Measurements from ENCODE around the gene LEF1. TPM values are rescaled to one million over a fixed set of nuclear protein-coding genes. Genes with fewer than 3 reads are reported as not detected.

LEF1 gene
- total RNA-seq, 1 experiment from 2014 or later = 22.3 TPM

DNA sequence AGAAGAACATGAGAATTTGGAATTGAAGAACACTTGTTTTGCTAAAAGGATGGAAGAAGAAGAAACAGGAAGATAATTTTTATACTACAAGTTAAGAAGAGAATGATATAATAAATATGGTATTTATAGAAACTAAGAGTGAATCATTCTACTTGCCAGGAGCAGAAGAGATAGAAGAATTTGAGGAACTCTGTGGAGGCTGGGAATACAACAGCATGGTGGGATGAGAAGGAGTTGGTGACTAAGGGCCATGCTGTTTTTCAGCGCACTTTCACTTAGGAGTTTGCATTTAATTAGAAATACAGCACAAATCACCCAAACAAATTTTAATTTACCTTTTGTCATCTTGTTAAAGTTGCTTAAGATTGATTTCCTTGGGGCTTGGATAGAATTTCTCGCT, 158.6 kb downstream of the LEF1 start:
- no peaks in the 10 kb centered on the region for H3K4me1 ChIP-seq
- no peaks in the 10 kb centered on the region for H3K27me3 ChIP-seq (replicated peaks; ENCODE audit: control insufficient read depth, insufficient read depth, low read length)
- no TSS peak for BruUV-seq (replicated peaks)
- no peaks in the 10 kb centered on the region for H3K9me3 ChIP-seq
- no peak overlapping the region for H3K27ac Mint-ChIP-seq (ENCODE audit: unreplicated experiment)
- DNase-seq = no peak
- H3K4me1 Mint-ChIP-seq (ENCODE audit: low read depth, unreplicated experiment) = no peaks in the 10 kb centered on the region
- H3K27me3 Mint-ChIP-seq (ENCODE audit: insufficient read depth, unreplicated experiment) = no peaks in the 10 kb centered on the region
- TF ChIP-seq, protein P1, sequence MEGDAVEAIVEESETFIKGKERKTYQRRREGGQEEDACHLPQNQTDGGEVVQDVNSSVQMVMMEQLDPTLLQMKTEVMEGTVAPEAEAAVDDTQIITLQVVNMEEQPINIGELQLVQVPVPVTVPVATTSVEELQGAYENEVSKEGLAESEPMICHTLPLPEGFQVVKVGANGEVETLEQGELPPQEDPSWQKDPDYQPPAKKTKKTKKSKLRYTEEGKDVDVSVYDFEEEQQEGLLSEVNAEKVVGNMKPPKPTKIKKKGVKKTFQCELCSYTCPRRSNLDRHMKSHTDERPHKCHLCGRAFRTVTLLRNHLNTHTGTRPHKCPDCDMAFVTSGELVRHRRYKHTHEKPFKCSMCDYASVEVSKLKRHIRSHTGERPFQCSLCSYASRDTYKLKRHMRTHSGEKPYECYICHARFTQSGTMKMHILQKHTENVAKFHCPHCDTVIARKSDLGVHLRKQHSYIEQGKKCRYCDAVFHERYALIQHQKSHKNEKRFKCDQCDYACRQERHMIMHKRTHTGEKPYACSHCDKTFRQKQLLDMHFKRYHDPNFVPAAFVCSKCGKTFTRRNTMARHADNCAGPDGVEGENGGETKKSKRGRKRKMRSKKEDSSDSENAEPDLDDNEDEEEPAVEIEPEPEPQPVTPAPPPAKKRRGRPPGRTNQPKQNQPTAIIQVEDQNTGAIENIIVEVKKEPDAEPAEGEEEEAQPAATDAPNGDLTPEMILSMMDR (IDR thresholded peaks at IDR 0.05; ENCODE audit: insufficient read depth in 1 of 2, low read depth in 1 of 2, low read length in 1 of 2, severe bottlenecking in 1 of 2, unreplicated experiment in 1 of 2) = no peak
- H3K9me3 Mint-ChIP-seq (ENCODE audit: unreplicated experiment) = no peaks in the 10 kb centered on the region
- no peaks in the 10 kb centered on the region for H3K36me3 ChIP-seq (ENCODE audit: control insufficient read depth, insufficient read depth, low read length)
- CTCF ChIA-PET = no interaction called here
- H3K36me3 Mint-ChIP-seq (ENCODE audit: insufficient read depth, unreplicated experiment) = peaks cover 15% of the 10 kb centered on the region
- H3K4me3 ChIP-seq (ENCODE audit: low read depth, low read length) = no peak overlapping the region
- intact Hi-C loops (cut with micrococcal nuclease; ENCODE audit: unreplicated experiment) = loop anchor here (10.0 kb wide), 1 partner anchor 155 kb away; the partner anchor contains the start of gene LEF1
- no peak overlapping the region for H3K4me3 Mint-ChIP-seq (ENCODE audit: unreplicated experiment)
- POLR2A ChIA-PET = no interaction called here

DNA sequence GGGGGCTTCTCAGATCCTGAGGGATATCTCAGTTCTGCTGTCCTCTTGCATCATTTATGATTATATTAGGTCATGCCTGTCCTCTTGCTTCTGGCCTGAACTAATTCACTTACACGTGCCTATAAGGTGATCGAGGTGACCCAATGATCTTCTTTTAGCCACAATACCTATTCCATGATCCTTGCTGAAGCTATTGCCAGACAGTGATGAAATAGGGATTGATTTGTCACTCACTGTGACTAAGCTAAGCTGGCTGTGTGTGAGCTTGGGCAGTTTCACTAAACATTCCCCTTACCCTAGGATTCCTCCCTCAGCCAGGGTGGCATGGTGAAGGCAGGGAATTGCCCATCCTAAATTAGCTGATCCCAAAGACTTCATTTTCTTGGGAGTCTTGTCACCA, 160.0 kb downstream of the LEF1 start:
- Mint-ChIP-seq H3K36me3 (ENCODE audit: insufficient read depth, unreplicated experiment) (peaks cover 15% of the 10 kb centered on the region), H3K4me3 (ENCODE audit: unreplicated experiment) (no peak overlapping the region)

DNA sequence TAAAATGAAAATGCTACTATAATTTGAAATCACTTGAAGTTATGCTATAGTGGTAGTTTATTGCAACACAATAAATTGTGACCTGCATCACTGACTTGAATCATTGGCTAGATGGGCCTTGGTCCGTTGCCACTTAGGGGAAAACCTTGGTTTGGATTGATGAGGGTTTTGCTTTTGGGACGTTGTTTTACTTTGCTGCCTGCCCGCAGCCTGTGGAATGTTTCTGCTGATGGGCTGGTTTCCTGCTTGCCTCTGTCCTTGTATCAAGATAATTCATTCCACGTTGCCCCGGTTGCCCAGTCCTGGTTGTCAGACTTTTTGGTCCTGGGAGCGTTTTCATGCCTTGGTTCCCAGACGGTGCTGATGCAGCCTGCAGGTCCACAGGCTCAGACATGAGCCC, 160.7 kb downstream of the LEF1 start:
- Mint-ChIP-seq H3K27ac (ENCODE audit: unreplicated experiment) (no peak overlapping the region), H3K9me3 (ENCODE audit: unreplicated experiment) (no peaks in the 10 kb centered on the region), H3K4me3 (ENCODE audit: unreplicated experiment) (no peak overlapping the region), H3K4me1 (ENCODE audit: low read depth, unreplicated experiment) (no peaks in the 10 kb centered on the region), H3K36me3 (ENCODE audit: insufficient read depth, unreplicated experiment) (peaks cover 15% of the 10 kb centered on the region), H3K27me3 (ENCODE audit: insufficient read depth, unreplicated experiment) (no peaks in the 10 kb centered on the region)
- POLR2A ChIA-PET = no interaction called here
- intact Hi-C loops (cut with micrococcal nuclease; ENCODE audit: unreplicated experiment) = no loop called here
- no peak overlapping the region for H3K4me3 ChIP-seq (ENCODE audit: low read depth, low read length)
- no peaks in the 10 kb centered on the region for H3K4me1 ChIP-seq
- no peaks in the 10 kb centered on the region for H3K27me3 ChIP-seq (replicated peaks; ENCODE audit: control insufficient read depth, insufficient read depth, low read length)
- no peaks in the 10 kb centered on the region for H3K9me3 ChIP-seq
- no peak for DNase-seq
- TF ChIP-seq, protein P1 (IDR thresholded peaks at IDR 0.05; ENCODE audit: insufficient read depth in 1 of 2, low read depth in 1 of 2, low read length in 1 of 2, severe bottlenecking in 1 of 2, unreplicated experiment in 1 of 2) = no peak
- H3K36me3 ChIP-seq (ENCODE audit: control insufficient read depth, insufficient read depth, low read length) = no peaks in the 10 kb centered on the region; the same call in 1 of the 2 replicates
- no TSS peak for BruUV-seq (replicated peaks)
- CTCF ChIA-PET = no interaction called here

More for the DNA sequence above, 160.0 kb downstream of the LEF1 start:
- no peaks in the 10 kb centered on the region for H3K9me3 Mint-ChIP-seq (ENCODE audit: unreplicated experiment)
- Histone ChIP-seq H3K4me1 (no peaks in the 10 kb centered on the region), H3K36me3 (ENCODE audit: control insufficient read depth, insufficient read depth, low read length) (no peaks in the 10 kb centered on the region; the same call in 1 of the 2 replicates), H3K9me3 (no peaks in the 10 kb centered on the region), H3K4me3 (ENCODE audit: low read depth, low read length) (no peak overlapping the region), H3K27me3 (replicated peaks; ENCODE audit: control insufficient read depth, insufficient read depth, low read length) (no peaks in the 10 kb centered on the region)
- ChIA-PET CTCF (no interaction called here), POLR2A (no interaction called here)
- H3K27me3 Mint-ChIP-seq (ENCODE audit: insufficient read depth, unreplicated experiment) = no peaks in the 10 kb centered on the region
- no peak for DNase-seq
- BruUV-seq (replicated peaks) = no TSS peak
- no peaks in the 10 kb centered on the region for H3K4me1 Mint-ChIP-seq (ENCODE audit: low read depth, unreplicated experiment)
- intact Hi-C loops (cut with micrococcal nuclease; ENCODE audit: unreplicated experiment) = no loop called here
- TF ChIP-seq, protein P1 (IDR thresholded peaks at IDR 0.05; ENCODE audit: insufficient read depth in 1 of 2, low read depth in 1 of 2, low read length in 1 of 2, severe bottlenecking in 1 of 2, unreplicated experiment in 1 of 2) = no peak
- no peak overlapping the region for H3K27ac Mint-ChIP-seq (ENCODE audit: unreplicated experiment)
